Spinal cord (tissue), 10 donors: ENCODE results near the gene KRT76. TPM values are rescaled to one million over a fixed set of nuclear protein-coding genes. Genes with fewer than 3 reads are reported as not detected.
A peak's percentile ranks its signal among the peaks of the same experiment; 100 is the strongest.

Experiments used
- DNase-seq, 6 donors: peaks; one replicate each; pipeline versions ENCODE4 v3.0.0 to v3.0.0-alpha.2; 2013 to 2015; ENCODE audit warnings: low spot score in 6 of 6, low read depth in 4 of 6
- H3K27ac ChIP-seq: one replicate; pipeline ENCODE4 v1.5.1; 2013; ENCODE audit warnings: low read depth, low read length, control low read depth
- H3K27me3 ChIP-seq: one replicate; pipeline ENCODE4 v1.6.1; 2013; ENCODE audit warnings: low read length; ENCODE audit not compliant: control insufficient read depth, insufficient read depth
- H3K36me3 ChIP-seq: one replicate; pipeline ENCODE4 v1.6.1; 2013; ENCODE audit warnings: low read length; ENCODE audit not compliant: control insufficient read depth, insufficient read depth
- H3K4me1 ChIP-seq: one replicate; pipeline ENCODE4 v1.6.1; 2013; ENCODE audit warnings: low read length; ENCODE audit not compliant: control insufficient read depth, insufficient read depth
- H3K4me3 ChIP-seq: one replicate; pipeline ENCODE4 v1.5.1; 2013; ENCODE audit warnings: low read depth, low read length, control low read depth
- H3K9me3 ChIP-seq: one replicate; pipeline ENCODE4 v1.6.1; 2013; ENCODE audit warnings: low read length; ENCODE audit not compliant: control insufficient read depth, insufficient read depth
- WGBS: methylation state at CpG from one replicate; pipeline ENCODE4 v1.1.5; 2013; ENCODE audit warnings: missing lambda C conversion rate; ENCODE audit not compliant: insufficient coverage; 5-methylcytosine and 5-hydroxymethylcytosine counted together
- polyA plus RNA-seq, 2 donors: library from polyadenylated mRNA; unstranded; fragments of 120-200 nt; gene quantifications; one replicate each; pipeline ENCODE4 v1.2.1, GENCODE V29; 2013; ENCODE audit not compliant: insufficient read length in 2 of 2
- total RNA-seq, 2 donors: library from RNA; depleted of rRNA in 1 of 2; stranded (reverse); fragments of 120-200 nt in 1 of 2; fragments of >200 nt in 1 of 2; gene quantifications; one replicate each; pipeline versions ENCODE4 v1.2.3 to v1.2.4, GENCODE V29; 2013 to 2014
- donor health status: healthy.

Gene KRT76
- total and polyA plus RNA-seq, 4 donors, result not detected

DNA sequence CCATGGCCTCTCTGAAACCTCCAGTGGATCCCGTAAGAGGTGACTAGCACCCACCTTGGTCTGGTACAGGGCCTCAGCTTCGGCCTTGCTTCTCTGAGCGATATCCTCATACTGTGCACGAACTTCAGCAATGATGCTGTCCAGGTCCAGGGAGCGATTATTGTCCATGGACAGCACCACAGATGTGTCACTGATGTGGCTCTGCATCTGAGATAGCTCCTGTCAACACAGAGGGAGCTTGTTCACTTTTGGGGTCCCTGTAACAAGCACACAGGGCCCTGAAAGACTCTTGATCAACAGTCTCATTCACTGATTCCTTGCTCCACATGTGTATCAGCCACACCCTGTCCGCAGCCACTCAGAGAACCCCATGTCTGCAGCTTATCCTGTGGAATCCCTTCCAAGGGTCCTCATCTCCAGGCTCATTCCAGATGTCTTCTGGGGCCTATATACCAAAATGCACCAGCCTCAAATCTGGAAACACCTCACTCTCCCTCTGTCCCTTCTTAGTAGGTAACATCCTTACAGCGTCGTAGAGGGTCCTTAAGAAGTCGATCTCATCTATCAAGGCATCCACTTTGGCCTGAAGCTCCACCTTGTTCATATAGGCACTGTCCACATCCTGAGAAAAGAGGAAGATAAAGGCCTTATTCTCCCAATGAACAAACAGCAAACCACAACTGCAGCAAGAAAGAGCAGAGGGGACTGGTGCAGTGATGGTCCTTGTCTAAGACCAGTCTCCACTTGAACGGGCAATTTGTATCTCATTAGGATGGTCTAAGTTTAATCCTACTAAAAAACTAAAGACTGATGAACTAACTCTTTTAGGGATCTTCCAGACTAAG, 15.3 kb upstream of the KRT76 start:
- DNase-seq, result no peak
- Histone ChIP-seq H3K4me1 (peaks cover 9% of the 10 kb centered on the region), H3K36me3 (no peaks in the 10 kb centered on the region), H3K4me3 (no peak overlapping the region), H3K27me3 (peaks cover 12% of the 10 kb centered on the region), H3K9me3 (no peaks in the 10 kb centered on the region), H3K27ac (no peak overlapping the region)
- 95% methylated on average over 9 of the region's 10 CpGs for WGBS

DNA sequence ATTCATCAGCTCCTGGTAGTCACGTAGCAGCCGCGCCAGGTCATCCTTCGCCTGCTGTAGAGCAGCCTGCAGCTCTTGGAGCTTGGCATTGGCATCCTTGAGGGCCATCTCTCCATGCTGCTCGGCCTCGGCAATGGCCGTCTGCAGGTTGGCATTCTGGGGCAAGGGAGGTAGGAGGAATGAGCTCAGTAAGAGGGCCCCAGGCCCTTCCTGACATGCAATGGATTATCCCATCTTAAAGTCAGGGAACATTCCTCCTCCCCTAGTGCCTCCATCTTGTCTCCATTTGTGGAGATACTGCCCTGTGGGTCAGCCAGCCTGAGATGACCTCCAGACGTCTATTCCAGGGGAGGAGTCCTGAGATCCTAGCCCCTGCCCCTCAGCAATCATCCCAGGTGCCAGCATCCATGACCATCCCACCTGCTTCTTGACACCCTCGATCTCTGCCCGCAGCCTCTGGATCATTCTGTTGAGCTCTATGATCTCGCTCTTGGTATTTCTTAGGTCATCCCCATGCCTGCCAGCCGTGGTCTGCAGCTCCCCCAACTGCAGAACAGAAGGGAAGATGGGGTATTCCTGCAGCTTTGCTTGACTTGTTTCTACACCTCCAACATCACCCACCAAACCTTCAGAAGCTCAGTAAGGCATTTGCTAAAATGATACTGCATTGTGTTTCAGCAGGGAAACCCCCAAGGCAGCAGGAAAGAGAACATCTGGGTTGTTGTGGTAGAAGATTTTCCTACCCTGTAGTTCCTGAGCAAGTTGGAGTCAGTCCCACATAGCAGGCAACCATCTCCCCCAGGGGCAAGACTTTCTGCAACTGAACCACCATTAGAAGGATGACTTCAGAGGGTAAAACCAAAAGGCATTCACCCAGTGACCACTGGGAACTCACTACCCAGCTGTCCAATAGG, 14.4 kb upstream of the KRT76 start:
- H3K36me3 ChIP-seq, result no peaks in the 10 kb centered on the region
- H3K27me3 ChIP-seq, result peaks cover 12% of the 10 kb centered on the region
- no peak overlapping the region for H3K4me3 ChIP-seq
- H3K27ac ChIP-seq, result no peak overlapping the region
- DNase-seq, result no peak
- no peaks in the 10 kb centered on the region for H3K9me3 ChIP-seq
- H3K4me1 ChIP-seq, result peaks cover 9% of the 10 kb centered on the region
- 79% methylated on average over 9 of the region's 12 CpGs for whole genome bisulfite sequencing

DNA sequence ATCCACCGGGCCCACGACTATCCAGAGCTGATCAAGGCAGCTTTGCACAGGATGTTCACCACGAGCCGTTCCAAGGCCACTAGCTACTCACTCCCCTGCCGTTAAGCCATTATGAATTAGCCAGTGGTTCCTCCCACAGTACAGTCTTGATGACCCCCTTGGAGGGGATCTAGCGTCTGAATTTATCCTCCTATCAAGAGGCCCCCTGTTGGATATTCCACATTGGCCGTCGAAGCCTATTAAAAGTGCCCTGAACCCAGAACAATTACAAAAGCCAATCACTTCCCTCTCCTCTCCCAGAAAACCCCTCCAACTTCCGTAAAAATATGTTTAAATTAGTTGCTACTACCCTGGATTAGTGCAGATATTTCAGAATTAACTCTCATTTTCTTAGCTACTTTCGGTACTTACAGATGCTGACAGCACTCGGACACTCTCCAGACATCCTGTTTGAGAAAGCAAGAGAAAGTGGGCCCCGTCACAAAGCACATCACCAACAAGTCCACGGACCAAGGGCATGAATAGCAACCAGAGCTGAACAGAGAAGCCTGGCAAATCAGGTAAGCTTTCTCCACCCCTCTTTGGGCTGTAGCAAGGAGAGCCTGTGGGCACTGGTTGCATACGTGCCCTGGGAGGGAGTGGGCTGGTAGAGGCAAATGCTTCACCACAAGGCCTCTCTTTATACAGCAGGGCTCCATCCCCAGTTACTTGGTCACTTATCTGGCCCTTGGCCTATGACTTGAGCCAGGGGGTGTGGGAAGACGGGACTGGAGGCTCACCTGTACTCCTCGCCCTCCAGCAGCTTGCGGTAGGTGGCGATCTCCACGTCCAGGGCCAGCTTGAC, 13.5 kb upstream of the KRT76 start:
- DNase-seq, result no peak
- Histone ChIP-seq H3K36me3 (no peaks in the 10 kb centered on the region), H3K27ac (no peak overlapping the region), H3K9me3 (no peaks in the 10 kb centered on the region), H3K4me3 (no peak overlapping the region), H3K27me3 (peaks cover 12% of the 10 kb centered on the region), H3K4me1 (peaks cover 9% of the 10 kb centered on the region)
- 64% methylated on average over 14 of the region's 19 CpGs for WGBS

DNA sequence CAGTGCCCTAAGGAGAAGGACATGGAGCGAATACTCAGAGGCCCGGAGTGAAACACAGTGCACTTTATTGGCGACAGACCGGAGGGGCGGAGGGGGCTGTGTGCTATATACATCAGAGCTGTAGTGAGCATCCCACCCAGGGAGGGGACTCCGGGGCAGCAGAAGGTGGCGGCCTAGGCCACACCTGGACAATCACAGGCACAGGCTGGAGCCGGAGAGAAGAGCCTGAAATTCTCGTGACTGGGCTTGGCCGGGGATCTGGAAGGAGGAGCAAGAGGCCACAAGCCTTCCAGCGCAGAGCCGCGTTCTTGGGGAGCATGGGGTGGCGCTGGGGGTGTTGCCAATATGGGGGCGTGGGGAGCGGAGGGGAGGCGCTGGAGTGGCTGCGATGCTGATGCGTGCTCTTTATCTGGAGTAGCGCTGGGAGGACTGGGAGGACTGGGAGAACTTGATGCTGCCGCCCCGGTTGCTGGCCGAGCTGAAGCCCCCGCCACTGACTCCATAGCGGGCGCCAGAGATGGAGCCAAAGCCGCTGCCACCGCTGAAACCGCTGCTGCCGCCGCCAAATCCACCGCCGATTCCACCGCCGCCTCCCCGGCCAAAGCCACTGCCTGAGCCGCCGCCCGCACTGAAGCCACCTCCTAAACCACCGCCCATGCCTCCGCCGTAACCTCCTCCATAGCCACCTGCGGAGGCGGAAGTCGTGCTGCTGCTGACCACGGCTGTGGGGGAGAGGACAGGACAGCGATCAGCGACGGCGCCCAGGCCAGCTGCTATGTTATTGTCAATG, 12.7 kb upstream of the KRT76 start:
- Histone ChIP-seq H3K4me3 (peak overlapping the region; percentile 23), H3K27me3 (peaks cover 12% of the 10 kb centered on the region), H3K27ac (no peak overlapping the region), H3K36me3 (no peaks in the 10 kb centered on the region), H3K4me1 (peaks cover 9% of the 10 kb centered on the region), H3K9me3 (no peaks in the 10 kb centered on the region)
- peak in 2 of 6 donors; percentile 11 to 51 for DNase-seq
- WGBS, result 24% methylated on average over 50 of the region's 50 CpGs

DNA sequence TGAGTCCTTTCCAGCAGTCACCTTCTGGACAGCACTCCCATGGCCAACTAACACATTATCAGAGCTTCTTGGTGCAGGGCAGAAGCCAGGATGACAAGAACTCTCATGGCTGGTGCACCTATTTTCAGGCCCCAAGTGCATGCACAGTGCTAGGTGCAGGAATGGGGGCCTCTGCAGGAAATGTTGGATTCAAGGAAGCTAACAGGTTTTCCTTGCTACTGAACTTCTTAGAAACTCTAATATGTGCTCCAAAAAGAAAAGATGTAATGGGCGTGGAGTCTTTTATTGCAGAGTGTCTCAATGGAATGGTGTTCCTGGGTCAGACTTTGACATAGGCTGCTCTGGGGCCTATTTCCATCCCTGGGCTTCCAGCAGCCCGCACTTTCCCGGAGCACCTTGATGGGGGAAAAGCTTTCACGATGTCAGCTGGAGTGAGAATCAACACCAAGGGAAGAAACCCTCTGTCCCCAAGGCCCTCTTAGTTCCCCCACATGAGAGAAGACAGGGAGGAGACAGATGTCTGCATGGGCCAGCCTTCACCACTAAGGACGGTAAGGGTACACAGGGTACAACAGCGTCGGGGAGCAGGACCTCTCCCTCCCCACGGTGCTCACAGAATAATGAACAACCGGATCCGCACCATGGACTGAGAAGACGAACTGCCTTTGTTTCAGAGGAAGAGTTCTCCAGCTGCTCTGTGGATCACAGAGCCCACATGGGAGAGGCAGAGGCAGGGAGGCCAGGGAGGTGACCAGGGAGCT, 11.9 kb upstream of the KRT76 start:
- Histone ChIP-seq H3K27ac (no peak overlapping the region), H3K9me3 (no peaks in the 10 kb centered on the region), H3K27me3 (peaks cover 12% of the 10 kb centered on the region), H3K4me1 (peaks cover 9% of the 10 kb centered on the region), H3K36me3 (no peaks in the 10 kb centered on the region), H3K4me3 (no peak overlapping the region)
- DNase-seq, result no peak
- WGBS, result 86% methylated on average over 8 of the region's 11 CpGs

DNA sequence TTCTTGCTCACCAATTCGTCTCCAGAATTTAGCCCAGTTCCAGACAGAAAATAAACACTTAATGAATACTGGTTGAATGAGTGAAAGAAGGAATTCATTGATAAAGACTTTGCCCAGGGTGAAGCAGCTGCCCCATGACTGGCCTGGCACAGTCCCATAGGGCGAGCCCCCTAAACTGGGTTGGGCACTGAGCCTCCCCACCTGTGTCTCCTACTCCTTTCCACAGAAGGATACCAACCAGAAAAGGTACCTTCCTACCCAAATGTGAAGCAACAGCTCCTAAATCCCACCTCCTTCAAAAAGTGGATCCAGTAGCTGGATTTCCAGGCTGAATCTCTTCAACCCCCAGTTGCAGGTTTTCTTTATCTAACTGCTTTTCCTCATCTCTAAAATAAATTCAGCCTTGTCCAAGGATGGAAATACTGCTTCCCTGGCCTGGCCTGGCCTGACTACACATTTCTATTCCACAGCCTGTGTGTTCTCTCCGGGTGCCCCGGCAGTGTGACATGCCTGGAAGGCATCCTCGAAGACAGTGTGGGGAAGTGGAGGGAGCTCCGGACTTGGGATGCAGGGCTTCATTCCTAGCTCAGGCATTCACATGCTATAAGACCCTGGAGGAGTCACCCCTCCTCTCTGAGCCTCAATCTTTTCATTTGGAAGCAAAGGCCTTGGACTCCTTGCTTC, 11.2 kb upstream of the KRT76 start:
- Histone ChIP-seq H3K4me1 (peaks cover 9% of the 10 kb centered on the region), H3K36me3 (no peaks in the 10 kb centered on the region), H3K9me3 (no peaks in the 10 kb centered on the region), H3K4me3 (no peak overlapping the region), H3K27ac (no peak overlapping the region), H3K27me3 (peaks cover 12% of the 10 kb centered on the region)
- DNase-seq, result no peak
- WGBS, result 83% methylated on average over 1 of the region's 6 CpGs

DNA sequence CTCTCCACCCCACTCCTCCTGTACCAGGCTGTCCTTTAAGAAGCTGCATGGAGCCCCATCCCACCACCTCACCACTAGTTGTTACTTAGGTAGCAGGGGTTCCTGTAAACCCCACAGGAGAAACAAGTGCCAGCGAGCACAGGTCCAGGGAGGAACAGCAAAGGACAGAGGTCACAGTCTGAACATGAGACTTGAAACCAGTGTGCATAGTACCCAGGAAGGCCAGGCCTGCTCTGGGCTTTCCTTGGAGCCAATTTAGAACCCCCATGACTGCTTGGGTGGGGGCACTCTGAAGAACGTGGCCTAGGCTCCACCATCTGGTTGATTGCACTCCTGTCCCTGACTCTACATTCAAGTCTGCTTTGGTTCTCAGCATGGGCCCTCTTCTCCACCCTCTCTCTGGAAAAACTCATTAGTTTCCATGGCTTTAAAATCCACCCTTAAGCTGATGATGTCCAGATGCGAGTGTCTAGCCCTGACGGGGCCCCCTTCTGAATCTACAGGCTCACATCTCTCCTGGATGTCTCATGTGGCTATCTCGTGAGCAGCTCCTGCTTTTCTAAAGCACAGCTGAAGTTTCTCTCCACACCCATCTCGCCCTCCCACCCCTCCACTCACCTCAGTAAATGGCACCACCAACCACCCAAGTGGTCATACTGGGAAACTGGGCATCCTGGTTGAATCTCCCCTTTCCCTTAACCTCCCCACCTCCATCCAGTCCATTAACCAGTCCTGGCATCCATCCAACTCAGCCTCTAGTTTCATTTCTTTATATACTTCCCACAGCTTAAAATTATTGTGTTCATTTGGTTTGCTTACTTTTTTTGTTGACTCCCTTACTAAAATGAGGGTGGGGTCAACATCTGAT, 10.4 kb upstream of the KRT76 start:
- Histone ChIP-seq H3K9me3 (no peaks in the 10 kb centered on the region), H3K36me3 (no peaks in the 10 kb centered on the region), H3K27ac (no peak overlapping the region), H3K4me1 (peaks cover 9% of the 10 kb centered on the region), H3K27me3 (peaks cover 12% of the 10 kb centered on the region), H3K4me3 (no peak overlapping the region)
- 70% methylated on average over 6 of the region's 6 CpGs for WGBS
- peak in 1 of 6 donors; percentile 11 for DNase-seq
